Measurements from ENCODE around the gene KCNIP3. TPM values are rescaled to one million over a fixed set of nuclear protein-coding genes. Genes with fewer than 3 reads are reported as not detected.
"Not testable (repeated sequence)": the region's sequence is repeated elsewhere in the genome, so short reads cannot be mapped to it uniquely, and the experiment has no call there.

KCNIP3 gene
- total and polyA plus RNA-seq, 12 donors: 2.1 to 8.0 (median 3.9) TPM

- H3K36me3 ChIP-seq: no peaks in the 10 kb centered on the region
- 90 to 93% methylated on average over 11 of the region's 11 CpGs for WGBS, 2 donors
- DNase-seq (no peak), ATAC-seq (no peak)
- no peak overlapping the region for H3K4me3 ChIP-seq
- no peaks in the 10 kb centered on the region for H3K27me3 ChIP-seq
- no peak overlapping the region for H3K27ac ChIP-seq
- TF ChIP-seq, protein P1, sequence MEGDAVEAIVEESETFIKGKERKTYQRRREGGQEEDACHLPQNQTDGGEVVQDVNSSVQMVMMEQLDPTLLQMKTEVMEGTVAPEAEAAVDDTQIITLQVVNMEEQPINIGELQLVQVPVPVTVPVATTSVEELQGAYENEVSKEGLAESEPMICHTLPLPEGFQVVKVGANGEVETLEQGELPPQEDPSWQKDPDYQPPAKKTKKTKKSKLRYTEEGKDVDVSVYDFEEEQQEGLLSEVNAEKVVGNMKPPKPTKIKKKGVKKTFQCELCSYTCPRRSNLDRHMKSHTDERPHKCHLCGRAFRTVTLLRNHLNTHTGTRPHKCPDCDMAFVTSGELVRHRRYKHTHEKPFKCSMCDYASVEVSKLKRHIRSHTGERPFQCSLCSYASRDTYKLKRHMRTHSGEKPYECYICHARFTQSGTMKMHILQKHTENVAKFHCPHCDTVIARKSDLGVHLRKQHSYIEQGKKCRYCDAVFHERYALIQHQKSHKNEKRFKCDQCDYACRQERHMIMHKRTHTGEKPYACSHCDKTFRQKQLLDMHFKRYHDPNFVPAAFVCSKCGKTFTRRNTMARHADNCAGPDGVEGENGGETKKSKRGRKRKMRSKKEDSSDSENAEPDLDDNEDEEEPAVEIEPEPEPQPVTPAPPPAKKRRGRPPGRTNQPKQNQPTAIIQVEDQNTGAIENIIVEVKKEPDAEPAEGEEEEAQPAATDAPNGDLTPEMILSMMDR (IDR thresholded peaks at IDR 0.05): no peak
- no peaks in the 10 kb centered on the region for H3K9me3 ChIP-seq
- intact Hi-C loops (cut with DNase I): no loop called here
- H3K4me1 ChIP-seq: no peaks in the 10 kb centered on the region
Measured at GRCh38 chr2:95267458-95268210, 29.5 kb upstream of the KCNIP3 start.

GRCh38 chr2:95268211-95269035, 28.7 kb upstream of the KCNIP3 start:
- Histone ChIP-seq H3K9me3 (no peaks in the 10 kb centered on the region), H3K36me3 (no peaks in the 10 kb centered on the region), H3K27me3 (no peaks in the 10 kb centered on the region), H3K27ac (no peak overlapping the region), H3K4me1 (no peaks in the 10 kb centered on the region), H3K4me3 (no peak overlapping the region)
- TF ChIP-seq, protein P1 (IDR thresholded peaks at IDR 0.05): no peak
- intact Hi-C loops (cut with DNase I): no loop called here
- no peak for ATAC-seq
- no peak for DNase-seq
- WGBS, 2 donors: 90 to 91% methylated on average over 13 of the region's 13 CpGs

DNA sequence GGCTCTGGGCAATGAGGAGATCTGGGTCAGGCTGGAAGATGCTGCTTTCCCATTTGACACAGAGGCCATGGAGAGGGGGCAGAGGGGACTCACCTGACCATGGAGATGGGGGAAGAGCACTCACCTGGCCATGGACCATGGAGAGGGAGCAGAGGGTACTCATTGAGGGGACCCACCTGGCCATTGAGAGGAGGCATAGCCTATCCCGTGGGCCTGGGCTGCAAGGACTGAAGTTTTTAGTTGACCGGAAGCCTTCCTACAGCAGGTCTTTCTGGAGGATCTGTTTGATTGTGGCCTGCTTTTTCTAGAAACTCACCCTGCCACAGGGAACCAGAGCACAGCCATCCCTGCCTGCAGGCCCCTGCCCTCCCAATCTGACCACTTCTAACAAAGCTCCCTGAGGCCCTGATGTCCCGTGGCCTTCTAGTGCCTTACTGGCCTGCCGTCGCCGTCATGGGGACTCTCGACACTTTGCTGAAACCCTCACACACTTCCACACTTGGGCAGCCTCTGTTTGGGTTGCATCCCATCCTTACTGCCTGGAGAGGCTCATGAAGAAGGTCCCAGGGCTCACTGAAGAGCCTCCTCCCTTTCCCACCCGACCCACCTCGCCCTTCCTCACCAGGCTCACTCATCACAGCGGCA, 28.0 kb upstream of the KCNIP3 start:
- no peak for DNase-seq
- no peaks in the 10 kb centered on the region for H3K4me1 ChIP-seq
- no peaks in the 10 kb centered on the region for H3K9me3 ChIP-seq
- TF ChIP-seq, protein P1 (IDR thresholded peaks at IDR 0.05): no peak
- no peak overlapping the region for H3K27ac ChIP-seq
- H3K27me3 ChIP-seq: no peaks in the 10 kb centered on the region
- no peaks in the 10 kb centered on the region for H3K36me3 ChIP-seq
- 94 to 95% methylated on average over 10 of the region's 10 CpGs for WGBS, 2 donors
- no peak for ATAC-seq
- intact Hi-C loops (cut with DNase I): no loop called here
- no peak overlapping the region for H3K4me3 ChIP-seq

- H3K4me3 ChIP-seq; ATAC-seq; intact Hi-C loops (cut with DNase I); H3K36me3 ChIP-seq; H3K27me3 ChIP-seq; H3K4me1 ChIP-seq; H3K9me3 ChIP-seq; DNase-seq; H3K27ac ChIP-seq: not testable (repeated sequence)
- WGBS, 2 donors: 94 to 95% methylated on average over 5 of the region's 5 CpGs
Measured at GRCh38 chr2:95269745-95270144, 27.4 kb upstream of the KCNIP3 start.
